HEK293 (cell line): Measurements from ENCODE around the gene MARCHF11.

Experiments used
- CTCF ChIA-PET: fragments of 350-600 bp; formaldehyde crosslinking; extraction: SDS; loops from one replicate; lab custom pipeline; 2021; ENCODE audit warnings: antibody characterized with exemption; lab: Yijun Ruan, JAX
- POLR2A ChIA-PET: fragments of 300-600 bp; formaldehyde crosslinking; extraction: SDS; loops from one replicate; lab custom pipeline; 2020; ENCODE audit warnings: antibody characterized with exemption, inconsistent platforms; lab: Yijun Ruan, JAX
- H3K27ac ChIP-seq: fragments of 200-500 bp; sonication (Bioruptor generic); 2 replicates; pipeline ENCODE4 v1.5.1; 2014; ENCODE audit warnings: low read depth, low read length, control low read depth, inconsistent platforms; ENCODE audit errors: extremely low read depth
- H3K36me3 ChIP-seq, 2 experiments: fragments of 200-500 bp in 1 of 2; sonication (Bioruptor generic) in 1 of 2; 1 replicate in 1 of 2; 2 replicates in 1 of 2; pipeline ENCODE4 v1.5.1; 2014 to 2017; ENCODE audit warnings: inconsistent platforms in 2 of 2, low read length in 2 of 2; ENCODE audit not compliant: control insufficient read depth in 2 of 2, insufficient read depth in 1 of 2
- H3K4me1 ChIP-seq: fragments of 200-500 bp; sonication (Bioruptor generic); 2 replicates; pipeline ENCODE4 v1.5.1; 2014; ENCODE audit warnings: mild to moderate bottlenecking, low read length, inconsistent platforms; ENCODE audit not compliant: control insufficient read depth, insufficient read depth
- H3K4me3 ChIP-seq: 2 replicates; pipeline ENCODE4 v1.5.1; 2011; ENCODE audit warnings: low read depth, mild to moderate bottlenecking, control low read depth, low read length, moderate library complexity
- H3K9me3 ChIP-seq: fragments of 200-500 bp; sonication (Bioruptor generic); 2 replicates; pipeline ENCODE4 v1.5.1; 2014; ENCODE audit warnings: low read depth, low read length, inconsistent platforms; ENCODE audit not compliant: control insufficient read depth, insufficient read depth
- ELK4 ChIP-seq: IDR thresholded peaks from 2 replicates; pipeline ENCODE4 v1.6.1; 2011; ENCODE audit warnings: mild to moderate bottlenecking, low read depth, low read length, borderline replicate concordance
- PRDM10 ChIP-seq: fragments of 450-650 bp; formaldehyde crosslinking; IDR thresholded peaks from 2 replicates; pipeline ENCODE4 v1.5.1; 2016; ENCODE audit warnings: missing biosample characterization, missing genetic modification characterization
- PRDM4 ChIP-seq: fragments of 450-650 bp; formaldehyde crosslinking; IDR thresholded peaks from 2 replicates; pipeline ENCODE4 v1.5.1; 2017; ENCODE audit warnings: missing biosample characterization, missing genetic modification characterization
- SCRT1 ChIP-seq: fragments of 450-650 bp; formaldehyde crosslinking; IDR thresholded peaks from 2 replicates; pipeline ENCODE4 v1.5.1; 2016; ENCODE audit warnings: missing biosample characterization, missing genetic modification characterization, borderline replicate concordance
- SP7 ChIP-seq: fragments of 450-650 bp; formaldehyde crosslinking; IDR thresholded peaks from 2 replicates; pipeline ENCODE4 v1.5.1; 2016; ENCODE audit warnings: missing biosample characterization, missing genetic modification characterization
- TCF7L2 ChIP-seq: IDR thresholded peaks from 2 replicates; pipeline ENCODE4 v1.6.1; 2011; ENCODE audit warnings: low read depth, mild to moderate bottlenecking, inconsistent platforms, low read length, moderate library complexity, borderline replicate concordance
- ZFP69B ChIP-seq: fragments of 450-650 bp; formaldehyde crosslinking; IDR thresholded peaks from 2 replicates; pipeline ENCODE4 v1.5.1; 2016; ENCODE audit warnings: missing biosample characterization, missing genetic modification characterization
- ZNF175 ChIP-seq: fragments of 450-650 bp; formaldehyde crosslinking; IDR thresholded peaks from 2 replicates; pipeline ENCODE4 v1.5.1; 2016; ENCODE audit warnings: missing biosample characterization, missing genetic modification characterization
- ZNF223 ChIP-seq: fragments of 450-650 bp; formaldehyde crosslinking; IDR thresholded peaks from 2 replicates; pipeline ENCODE4 v1.5.1; 2016; ENCODE audit warnings: missing biosample characterization, missing genetic modification characterization
- ZNF274 ChIP-seq, 2 experiments: fragments of 200-500 bp in 1 of 2; fragments of 450-650 bp in 1 of 2; sonication (Bioruptor generic) in 1 of 2; formaldehyde crosslinking in 1 of 2; IDR thresholded peaks; 2 replicates each; pipeline versions ENCODE4 v1.5.1 to v1.6.1; 2014 to 2016; ENCODE audit warnings: borderline replicate concordance in 1 of 2, inconsistent platforms in 1 of 2, low read length in 1 of 2, missing biosample characterization in 1 of 2, missing genetic modification characterization in 1 of 2
- ZNF404 ChIP-seq: fragments of 450-650 bp; formaldehyde crosslinking; IDR thresholded peaks from 2 replicates; pipeline ENCODE4 v1.5.1; 2017; ENCODE audit warnings: missing biosample characterization, missing genetic modification characterization
- ZNF747 ChIP-seq: fragments of 450-650 bp; formaldehyde crosslinking; IDR thresholded peaks from 2 replicates; pipeline ENCODE4 v1.5.1; 2016; ENCODE audit warnings: missing biosample characterization, missing genetic modification characterization
- ZNF791 ChIP-seq: fragments of 450-650 bp; formaldehyde crosslinking; IDR thresholded peaks from 2 replicates; pipeline ENCODE4 v1.5.1; 2016; ENCODE audit warnings: missing biosample characterization, missing genetic modification characterization
- ZNF792 ChIP-seq: fragments of 450-650 bp; formaldehyde crosslinking; IDR thresholded peaks from 2 replicates; pipeline ENCODE4 v1.5.1; 2016; ENCODE audit warnings: missing biosample characterization, missing genetic modification characterization
- ZSCAN18 ChIP-seq: fragments of 450-650 bp; formaldehyde crosslinking; IDR thresholded peaks from 2 replicates; pipeline ENCODE4 v1.5.1; 2016; ENCODE audit warnings: missing biosample characterization, missing genetic modification characterization
- ZSCAN23 ChIP-seq: fragments of 450-650 bp; formaldehyde crosslinking; IDR thresholded peaks from 2 replicates; pipeline ENCODE4 v1.5.1; 2016; ENCODE audit warnings: missing biosample characterization, missing genetic modification characterization
- TF ChIP-seq, protein P1 (sequence below): fragments of 450-650 bp; IDR thresholded peaks from 2 replicates; pipeline ENCODE4 v1.5.1; 2018; ENCODE audit warnings: missing biosample characterization, missing genetic modification characterization
- TF ChIP-seq, protein P2 (sequence below): fragments of 450-650 bp; formaldehyde crosslinking; IDR thresholded peaks from 2 replicates; pipeline ENCODE4; 2016; ENCODE audit warnings: missing biosample characterization, missing genetic modification characterization
- TF ChIP-seq, protein P3 (sequence below): fragments of 450-650 bp; formaldehyde crosslinking; IDR thresholded peaks from 2 replicates; pipeline ENCODE4 v1.5.1; 2016; ENCODE audit warnings: missing biosample characterization, missing genetic modification characterization

MARCHF11 gene

GRCh38 chr5:16135003-16135402 is 44.6 kb downstream of the MARCHF11 start (continued):
- TF ChIP-seq ZSCAN18 (tag by site-specific recombination) (no peak), ELK4 (no peak)
- TF ChIP-seq, all 188 proteins: peak for 0

GRCh38 chr5:16134204-16134603 is 45.4 kb downstream of the MARCHF11 start:
- no peaks in the 10 kb centered on the region for H3K4me1 ChIP-seq
- TF ChIP-seq ZNF175 (tag by site-specific recombination) (no peak), SCRT1 (tag by site-specific recombination) (no peak), PRDM10 (tag by site-specific recombination) (no peak), ZFP69B (tag by site-specific recombination) (no peak), ZNF792 (tag by site-specific recombination) (no peak)
- TF ChIP-seq, all 188 proteins: peak for 0
- no peaks in the 10 kb centered on the region for H3K36me3 ChIP-seq
- ChIA-PET POLR2A (no interaction called here), CTCF (no interaction called here)
- no peaks in the 10 kb centered on the region; the same call in 1 of the 2 replicates for H3K9me3 ChIP-seq
- H3K4me3 ChIP-seq, result no peak overlapping the region
- H3K27ac ChIP-seq, result no peak overlapping the region

- Histone ChIP-seq H3K27ac (no peak overlapping the region), H3K4me3 (no peak overlapping the region), H3K4me1 (no peaks in the 10 kb centered on the region), H3K9me3 (no peaks in the 10 kb centered on the region; the same call in 1 of the 2 replicates), H3K36me3 (no peaks in the 10 kb centered on the region)
- ChIA-PET CTCF (no interaction called here), POLR2A (no interaction called here)
- TF ChIP-seq ZFP69B (tag by site-specific recombination), result no peak
- TF ChIP-seq ZNF747 (tag by site-specific recombination), result no peak
- no peak for TF ChIP-seq SP7 (tag by site-specific recombination)
- TF ChIP-seq ZNF791 (tag by site-specific recombination), result no peak
- TF ChIP-seq, protein P1, sequence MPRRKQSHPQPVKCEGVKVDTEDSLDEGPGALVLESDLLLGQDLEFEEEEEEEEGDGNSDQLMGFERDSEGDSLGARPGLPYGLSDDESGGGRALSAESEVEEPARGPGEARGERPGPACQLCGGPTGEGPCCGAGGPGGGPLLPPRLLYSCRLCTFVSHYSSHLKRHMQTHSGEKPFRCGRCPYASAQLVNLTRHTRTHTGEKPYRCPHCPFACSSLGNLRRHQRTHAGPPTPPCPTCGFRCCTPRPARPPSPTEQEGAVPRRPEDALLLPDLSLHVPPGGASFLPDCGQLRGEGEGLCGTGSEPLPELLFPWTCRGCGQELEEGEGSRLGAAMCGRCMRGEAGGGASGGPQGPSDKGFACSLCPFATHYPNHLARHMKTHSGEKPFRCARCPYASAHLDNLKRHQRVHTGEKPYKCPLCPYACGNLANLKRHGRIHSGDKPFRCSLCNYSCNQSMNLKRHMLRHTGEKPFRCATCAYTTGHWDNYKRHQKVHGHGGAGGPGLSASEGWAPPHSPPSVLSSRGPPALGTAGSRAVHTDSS (tag by site-specific recombination), result no peak
- TF ChIP-seq, protein P2, sequence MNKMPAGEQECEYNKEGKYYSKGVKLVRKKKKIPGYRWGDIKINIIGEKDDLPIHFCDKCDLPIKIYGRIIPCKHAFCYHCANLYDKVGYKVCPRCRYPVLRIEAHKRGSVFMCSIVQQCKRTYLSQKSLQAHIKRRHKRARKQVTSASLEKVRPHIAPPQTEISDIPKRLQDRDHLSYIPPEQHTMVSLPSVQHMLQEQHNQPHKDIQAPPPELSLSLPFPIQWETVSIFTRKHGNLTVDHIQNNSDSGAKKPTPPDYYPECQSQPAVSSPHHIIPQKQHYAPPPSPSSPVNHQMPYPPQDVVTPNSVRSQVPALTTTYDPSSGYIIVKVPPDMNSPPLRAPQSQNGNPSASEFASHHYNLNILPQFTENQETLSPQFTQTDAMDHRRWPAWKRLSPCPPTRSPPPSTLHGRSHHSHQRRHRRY (tag by site-specific recombination), result no peak
- no peak for TF ChIP-seq PRDM4
- no peak for TF ChIP-seq ZNF274 (IDR thresholded peaks at IDR 0.05; ENCODE audit: low read length)
- no peak for TF ChIP-seq ZNF274 (tag by site-specific recombination; IDR thresholded peaks at IDR 0.05; ENCODE audit: borderline replicate concordance)
- TF ChIP-seq ZSCAN23, result no peak
- TF ChIP-seq, protein P3, sequence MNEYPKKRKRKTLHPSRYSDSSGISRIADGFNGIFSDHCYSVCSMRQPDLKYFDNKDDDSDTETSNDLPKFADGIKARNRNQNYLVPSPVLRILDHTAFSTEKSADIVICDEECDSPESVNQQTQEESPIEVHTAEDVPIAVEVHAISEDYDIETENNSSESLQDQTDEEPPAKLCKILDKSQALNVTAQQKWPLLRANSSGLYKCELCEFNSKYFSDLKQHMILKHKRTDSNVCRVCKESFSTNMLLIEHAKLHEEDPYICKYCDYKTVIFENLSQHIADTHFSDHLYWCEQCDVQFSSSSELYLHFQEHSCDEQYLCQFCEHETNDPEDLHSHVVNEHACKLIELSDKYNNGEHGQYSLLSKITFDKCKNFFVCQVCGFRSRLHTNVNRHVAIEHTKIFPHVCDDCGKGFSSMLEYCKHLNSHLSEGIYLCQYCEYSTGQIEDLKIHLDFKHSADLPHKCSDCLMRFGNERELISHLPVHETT (tag by site-specific recombination), result no peak
- no peak for TF ChIP-seq ZNF404 (tag by site-specific recombination)
- no peak for TF ChIP-seq ZNF223 (tag by site-specific recombination)
- TF ChIP-seq TCF7L2, result no peak
These were observed 47.7 kb downstream of the MARCHF11 start for GRCh38 chr5:16131878-16132277.
